Keratinocyte (primary cell): Measurements from ENCODE around the gene CRB2. TPM values are rescaled to one million over a fixed set of nuclear protein-coding genes. Genes with fewer than 3 reads are reported as not detected.

Experiments
- DNase-seq: peaks from one replicate; pipeline ENCODE4 v3.0.0-alpha.2; 2011; ENCODE audit warnings: low read depth, missing footprints, low spot score
- FAIRE-seq: peaks from 2 replicates; lab custom pipeline; 2011; peaks lifted over from hg19 to GRCh38; lab: Jason Lieb, UNC
- H2AFZ ChIP-seq: 2 replicates; pipeline ENCODE4 v1.6.0; 2012; ENCODE audit warnings: low read length, control low read depth, inconsistent platforms; ENCODE audit not compliant: control insufficient read depth
- H3K27ac ChIP-seq: 2 replicates; pipeline ENCODE4 v1.5.1; 2011; ENCODE audit warnings: low read length; ENCODE audit not compliant: control insufficient read depth, insufficient read depth
- H3K27me3 ChIP-seq: 3 replicates; pipeline ENCODE4 v1.6.0; 2011; ENCODE audit warnings: low read length; ENCODE audit not compliant: control insufficient read depth, insufficient read depth; ENCODE audit errors: extremely low read depth
- H3K36me3 ChIP-seq, 2 experiments: 2 replicates in 1 of 2; 3 replicates in 1 of 2; pipeline ENCODE4 v1.5.1; 2011; ENCODE audit warnings: low read length in 2 of 2, mild to moderate bottlenecking in 1 of 2; ENCODE audit not compliant: control insufficient read depth in 2 of 2, insufficient read depth in 2 of 2; ENCODE audit errors: extremely low read depth in 1 of 2
- H3K4me1 ChIP-seq: 3 replicates; pipeline ENCODE4 v1.5.1; 2011; ENCODE audit warnings: low read length; ENCODE audit not compliant: control insufficient read depth, insufficient read depth; ENCODE audit errors: extremely low read depth
- H3K4me2 ChIP-seq: 3 replicates; pipeline ENCODE4 v1.6.0; 2011; ENCODE audit warnings: low read depth, low read length; ENCODE audit not compliant: control insufficient read depth, insufficient read depth; ENCODE audit errors: extremely low read depth
- H3K4me3 ChIP-seq, 3 experiments: fragments of 200-600 bp in 1 of 3; sonication (generic) in 1 of 3; 2 replicates in 2 of 3; 3 replicates in 1 of 3; pipeline ENCODE4 v1.5.1; 2011 to 2016; ENCODE audit warnings: low read length in 3 of 3, mild to moderate bottlenecking in 3 of 3, control low read depth in 2 of 3, inconsistent platforms in 1 of 3, low read depth in 1 of 3, mixed read lengths in 1 of 3, mixed run types in 1 of 3, moderate library complexity in 1 of 3; ENCODE audit not compliant: control insufficient read depth in 2 of 3, insufficient read depth in 2 of 3; ENCODE audit errors: extremely low read depth in 1 of 3
- H3K79me2 ChIP-seq: 2 replicates; pipeline ENCODE4 v1.6.0; 2012; ENCODE audit warnings: low read length; ENCODE audit not compliant: control insufficient read depth, insufficient read depth
- H3K9ac ChIP-seq: 3 replicates; pipeline ENCODE4 v1.6.0; 2011; ENCODE audit warnings: low read length; ENCODE audit not compliant: control insufficient read depth, insufficient read depth; ENCODE audit errors: extremely low read depth
- H3K9me1 ChIP-seq: 3 replicates; pipeline ENCODE4 v1.6.0; 2011; ENCODE audit warnings: low read length; ENCODE audit not compliant: control insufficient read depth, insufficient read depth; ENCODE audit errors: extremely low read depth
- H3K9me3 ChIP-seq: 2 replicates; pipeline ENCODE4 v1.5.1; 2012; ENCODE audit warnings: low read depth, low read length; ENCODE audit not compliant: control insufficient read depth
- H4K20me1 ChIP-seq: 3 replicates; pipeline ENCODE4 v1.6.0; 2011; ENCODE audit warnings: low read length; ENCODE audit not compliant: control insufficient read depth, insufficient read depth; ENCODE audit errors: extremely low read depth
- EZH2 ChIP-seq: IDR thresholded peaks from one replicate; pipeline ENCODE4 v1.6.1; 2012; ENCODE audit warnings: inconsistent platforms, mild to moderate bottlenecking, low read length, moderate library complexity
- dilution Hi-C: fragments of 300-500 bp; cut with MboI; formaldehyde crosslinking; loops from one replicate; pipeline ENCODE4 v1.7.0; 2020; ENCODE audit warnings: low sequenced_read_pairs; ENCODE audit not compliant: extremely low pct_ligation_motif_present
- polyA plus RNA-seq, 5 experiments: library from polyadenylated mRNA; depleted of rRNA in 3 of 5; stranded (reverse) in 3 of 5; stranded (forward) in 1 of 5; unstranded in 1 of 5; fragments of >200 nt; gene quantifications; 1 replicate in 1 of 5; 2 replicates in 3 of 5; 3 replicates in 1 of 5; pipeline versions ENCODE4 v1.2.1 to v1.2.3, GENCODE V29; 2011 to 2012; ENCODE audit warnings: missing spikeins in 2 of 5, low read depth in 1 of 5, low replicate concordance in 1 of 5
- small RNA-seq, 3 experiments: library from RNA; depleted of rRNA; stranded (forward); fragments of <200 nt; gene quantifications; one replicate each; pipeline ENCODE3, GENCODE V24; 2012; ENCODE audit warnings: low read depth in 3 of 3, low replicate concordance in 1 of 3; ENCODE audit not compliant: insufficient read length in 3 of 3
- TF ChIP-seq, protein P1 (sequence below), 3 experiments: IDR thresholded peaks in 1 of 3; conservative IDR thresholded peaks in 1 of 3; optimal IDR thresholded peaks in 1 of 3; 2 replicates in 2 of 3; 3 replicates in 1 of 3; pipeline versions ENCODE3 to v1.5.1; 2011; ENCODE audit warnings: low read length in 3 of 3, mild to moderate bottlenecking in 3 of 3, moderate library complexity in 2 of 3, control low read depth in 1 of 3, inconsistent platforms in 1 of 3; ENCODE audit not compliant: insufficient read depth in 2 of 3; ENCODE audit errors: extremely low read depth in 1 of 3

CRB2 gene
- polyA plus RNA-seq, 1 donor (not counting 4 experiments of a cell fraction or from before 2014, with no cell fraction given): not detected

DNA sequence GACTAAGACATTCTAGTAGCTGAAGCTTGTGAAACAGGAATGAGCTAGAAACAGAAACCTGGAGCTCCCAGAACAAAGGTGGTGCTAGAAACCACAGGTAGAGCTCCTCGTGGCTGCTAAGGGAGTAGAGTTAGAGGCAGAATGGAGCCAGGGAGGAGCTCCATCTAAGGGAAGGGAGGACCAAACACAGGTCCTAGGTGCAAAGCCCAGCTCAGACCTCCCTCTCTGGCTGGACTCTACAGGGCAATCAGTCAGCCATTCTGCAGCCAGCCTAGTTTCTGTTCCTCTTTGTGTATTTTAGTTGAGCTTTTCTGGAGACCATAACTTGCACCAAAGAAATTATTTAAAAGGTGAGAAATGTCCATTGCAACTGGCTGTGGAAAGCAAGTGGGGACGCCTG lies 70.4 kb downstream of the CRB2 start:
- no peak overlapping the region for H3K27ac ChIP-seq
- DNase-seq (no peak), FAIRE-seq (no peak)
- no peaks in the 10 kb centered on the region for H3K9me1 ChIP-seq
- no peaks in the 10 kb centered on the region for H3K27me3 ChIP-seq
- no peak overlapping the region for H3K4me2 ChIP-seq
- no peaks in the 10 kb centered on the region for H3K79me2 ChIP-seq
- H3K4me1 ChIP-seq: no peaks in the 10 kb centered on the region
- H3K9ac ChIP-seq: no peak overlapping the region
- no peaks in the 10 kb centered on the region for H4K20me1 ChIP-seq
- no peak overlapping the region for H2AFZ ChIP-seq
- no peaks in the 10 kb centered on the region for H3K9me3 ChIP-seq
- H3K36me3 ChIP-seq: peaks cover 0 to 2% of the 10 kb centered on the region in 2 experiments
- dilution Hi-C loops: no loop called here
- TF ChIP-seq, protein P1, sequence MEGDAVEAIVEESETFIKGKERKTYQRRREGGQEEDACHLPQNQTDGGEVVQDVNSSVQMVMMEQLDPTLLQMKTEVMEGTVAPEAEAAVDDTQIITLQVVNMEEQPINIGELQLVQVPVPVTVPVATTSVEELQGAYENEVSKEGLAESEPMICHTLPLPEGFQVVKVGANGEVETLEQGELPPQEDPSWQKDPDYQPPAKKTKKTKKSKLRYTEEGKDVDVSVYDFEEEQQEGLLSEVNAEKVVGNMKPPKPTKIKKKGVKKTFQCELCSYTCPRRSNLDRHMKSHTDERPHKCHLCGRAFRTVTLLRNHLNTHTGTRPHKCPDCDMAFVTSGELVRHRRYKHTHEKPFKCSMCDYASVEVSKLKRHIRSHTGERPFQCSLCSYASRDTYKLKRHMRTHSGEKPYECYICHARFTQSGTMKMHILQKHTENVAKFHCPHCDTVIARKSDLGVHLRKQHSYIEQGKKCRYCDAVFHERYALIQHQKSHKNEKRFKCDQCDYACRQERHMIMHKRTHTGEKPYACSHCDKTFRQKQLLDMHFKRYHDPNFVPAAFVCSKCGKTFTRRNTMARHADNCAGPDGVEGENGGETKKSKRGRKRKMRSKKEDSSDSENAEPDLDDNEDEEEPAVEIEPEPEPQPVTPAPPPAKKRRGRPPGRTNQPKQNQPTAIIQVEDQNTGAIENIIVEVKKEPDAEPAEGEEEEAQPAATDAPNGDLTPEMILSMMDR (optimal IDR thresholded peaks at IDR 0.05 in 1 of 3, IDR thresholded peaks at IDR 0.05 in 1 of 3, conservative IDR thresholded peaks at IDR 0.05 in 1 of 3; ENCODE audit: extremely low read depth in 1 of 3, insufficient read depth in 2 of 3, low read length in 3 of 3): no peak
- TF ChIP-seq EZH2: no peak
- H3K4me3 ChIP-seq: no peak overlapping the region

Small RNA genes within 50 kb of the gene (small RNA-seq; reads per million reads assigned to genes)
- gene MIR601: 0 reads per million in 3 experiments

Other genes starting within 250 kb of the CRB2 start
- 7.4 to 11.3 TPM (median 7.5 TPM) in 3 replicates for gene STRBP, start 87.6 kb upstream of the CRB2 start, polyA plus RNA-seq